HG03378 (cell line): Measurements from ENCODE around the gene IL17RD.

Experiments used
- ATAC-seq: cut with Tn5 transposase; IDR thresholded peaks from one replicate; pipeline ENCODE4 v1.9.1; 2021; ENCODE audit warnings: mild to moderate bottlenecking, moderate library complexity; ENCODE audit not compliant: unreplicated experiment

The IL17RD gene

DNA sequence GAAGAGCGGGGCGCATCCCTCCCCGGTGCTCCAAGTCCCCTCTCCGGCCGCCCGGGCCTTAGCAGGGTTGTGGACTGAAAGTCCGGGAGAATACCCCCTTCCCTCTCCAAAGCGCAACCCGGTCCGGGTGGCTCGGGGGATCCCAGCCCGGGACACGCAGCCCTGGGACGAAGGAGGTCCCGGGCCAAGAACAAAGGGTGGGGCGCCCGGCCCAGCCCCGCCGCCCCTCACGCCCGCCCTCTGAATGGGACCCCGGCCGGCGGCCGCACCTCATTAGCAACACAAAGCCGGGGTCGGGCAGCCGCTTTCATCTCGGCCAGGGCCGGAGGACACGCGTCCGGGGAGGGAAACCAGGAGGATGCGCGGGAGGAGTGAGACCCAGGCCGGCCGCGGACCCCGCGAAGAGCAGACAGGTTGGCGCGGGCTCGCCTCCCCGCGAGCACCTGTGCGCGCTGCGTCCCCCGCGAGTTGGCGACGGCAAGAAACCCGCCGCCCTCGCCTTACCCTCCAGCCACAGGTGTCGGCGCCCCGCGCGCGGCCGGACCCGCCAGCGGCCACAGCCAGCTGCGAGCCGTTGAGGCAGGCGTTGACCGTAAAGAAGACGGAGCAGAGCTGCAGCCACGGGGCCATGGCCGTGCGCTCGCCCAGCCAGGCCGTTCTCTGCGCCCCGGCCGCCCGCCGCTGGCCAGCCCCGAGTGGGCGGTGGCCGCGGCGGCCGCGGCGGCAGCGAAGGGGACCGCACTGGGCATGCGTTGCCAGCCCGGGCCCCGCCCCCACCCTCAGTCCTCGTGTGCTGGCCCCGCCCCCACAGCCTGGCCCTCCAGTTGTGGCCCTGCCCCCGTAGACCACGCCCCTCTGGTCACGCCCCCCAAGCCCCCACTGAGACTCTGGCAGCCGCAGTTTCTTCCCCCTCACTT, at the start of gene IL17RD:
IL17RD (minus strand) TSS at position 697 of the 917 bp plus-strand sequence; CDS start at position 630, 67 bp downstream.
- no peak for ATAC-seq

DNA sequence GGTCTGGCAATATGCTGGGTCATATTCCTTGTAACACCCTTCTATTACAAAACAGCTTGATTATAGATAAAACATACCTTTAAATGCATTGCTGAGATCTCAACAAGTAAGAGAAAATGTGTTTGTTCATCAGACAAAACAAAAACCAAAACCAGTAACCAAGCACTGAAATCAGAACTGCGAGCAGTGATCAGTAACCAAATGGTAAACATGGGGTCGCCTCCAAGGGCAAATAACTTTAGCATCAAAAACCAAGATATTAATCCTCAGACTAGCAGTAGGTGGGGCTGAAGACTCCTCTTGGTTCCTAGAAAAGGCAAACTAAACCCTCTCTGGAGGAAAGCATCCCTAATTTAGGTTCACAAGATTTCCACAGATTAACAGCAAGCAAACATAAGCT, 41.3 kb upstream of the IL17RD start:
- ATAC-seq: no peak

DNA sequence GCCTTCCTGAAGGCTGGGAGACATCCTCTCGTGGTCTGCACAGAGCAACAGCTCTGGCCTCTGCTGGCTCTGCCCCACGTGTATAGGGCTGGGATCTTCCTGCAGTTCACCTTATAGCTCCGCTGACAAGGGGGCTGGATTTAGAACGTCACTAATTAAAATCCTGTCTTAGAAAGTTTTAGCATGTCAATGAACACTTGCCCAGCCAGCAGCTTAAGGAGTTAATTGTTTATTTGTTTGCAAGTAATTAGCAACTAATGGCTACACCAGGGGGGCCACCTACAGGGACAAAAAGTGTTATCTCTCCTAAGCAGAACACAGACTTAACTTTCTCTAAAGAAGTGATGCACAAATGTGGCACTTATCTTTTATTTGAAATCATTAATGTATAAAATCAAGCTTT, 34.7 kb upstream of the IL17RD start, which contains the start of gene HESX1:
HESX1 (minus strand) TSS at position 84 of the 403 bp plus-strand sequence; CDS start at position 24, 60 bp downstream.
- no peak for ATAC-seq

DNA sequence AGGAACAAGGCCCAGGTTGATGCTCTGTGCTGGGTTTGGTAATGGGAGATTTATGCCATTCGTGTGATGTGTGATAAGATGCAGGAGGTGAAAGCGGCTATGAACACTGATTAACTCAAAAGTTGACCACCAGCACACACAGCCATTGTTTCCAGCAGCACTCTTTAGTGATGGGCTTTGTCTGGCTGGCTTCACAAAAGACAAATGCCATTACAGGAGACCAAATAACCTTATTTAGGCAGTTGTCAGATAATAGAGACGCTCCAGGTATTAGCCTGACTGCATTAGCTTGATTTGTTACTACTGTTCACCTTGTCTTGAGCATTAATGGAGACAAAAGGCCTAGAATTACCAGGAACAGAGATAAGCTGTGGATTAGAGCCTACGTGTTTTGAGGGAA, 29.5 kb upstream of the IL17RD start:
- no peak for ATAC-seq

DNA sequence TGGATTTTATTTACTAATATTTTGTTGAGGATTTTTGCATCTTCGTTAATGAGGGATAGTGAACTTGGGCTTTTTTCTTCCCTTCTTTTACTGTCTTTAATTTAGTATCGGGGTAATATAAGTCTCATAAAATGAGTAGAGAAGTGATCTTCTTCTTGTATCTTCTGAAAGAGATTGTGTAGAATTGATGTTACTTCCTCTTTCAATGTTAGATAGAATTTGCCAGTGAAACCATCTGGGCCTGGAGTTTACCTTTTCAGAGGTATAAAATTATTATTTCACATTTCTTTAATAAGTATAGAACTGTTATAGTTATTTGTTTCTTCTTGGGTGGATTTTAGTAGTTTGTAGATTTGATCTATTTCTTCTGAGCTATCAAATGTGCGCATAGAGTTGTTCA, 26.9 kb upstream of the IL17RD start:
- no peak for ATAC-seq

DNA sequence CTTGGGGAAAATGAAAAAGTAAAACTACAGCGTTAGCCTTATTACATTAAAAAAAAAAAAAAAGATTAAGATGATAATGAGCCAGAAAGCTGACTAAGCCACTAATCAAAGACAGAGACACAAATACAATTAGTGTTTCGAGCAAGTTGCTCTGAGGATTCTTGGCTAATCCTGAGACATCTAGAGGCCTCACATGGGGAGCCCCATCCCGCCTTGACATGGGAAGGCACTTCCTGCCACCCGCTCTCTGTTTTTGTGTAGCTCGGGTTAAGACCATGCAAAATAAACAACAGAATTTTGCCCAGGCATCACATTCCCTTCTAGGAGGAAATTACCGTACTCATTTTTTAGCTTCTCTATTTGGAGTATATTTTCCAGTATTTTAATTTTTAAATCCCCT, 19.4 kb upstream of the IL17RD start:
- ATAC-seq: no peak

DNA sequence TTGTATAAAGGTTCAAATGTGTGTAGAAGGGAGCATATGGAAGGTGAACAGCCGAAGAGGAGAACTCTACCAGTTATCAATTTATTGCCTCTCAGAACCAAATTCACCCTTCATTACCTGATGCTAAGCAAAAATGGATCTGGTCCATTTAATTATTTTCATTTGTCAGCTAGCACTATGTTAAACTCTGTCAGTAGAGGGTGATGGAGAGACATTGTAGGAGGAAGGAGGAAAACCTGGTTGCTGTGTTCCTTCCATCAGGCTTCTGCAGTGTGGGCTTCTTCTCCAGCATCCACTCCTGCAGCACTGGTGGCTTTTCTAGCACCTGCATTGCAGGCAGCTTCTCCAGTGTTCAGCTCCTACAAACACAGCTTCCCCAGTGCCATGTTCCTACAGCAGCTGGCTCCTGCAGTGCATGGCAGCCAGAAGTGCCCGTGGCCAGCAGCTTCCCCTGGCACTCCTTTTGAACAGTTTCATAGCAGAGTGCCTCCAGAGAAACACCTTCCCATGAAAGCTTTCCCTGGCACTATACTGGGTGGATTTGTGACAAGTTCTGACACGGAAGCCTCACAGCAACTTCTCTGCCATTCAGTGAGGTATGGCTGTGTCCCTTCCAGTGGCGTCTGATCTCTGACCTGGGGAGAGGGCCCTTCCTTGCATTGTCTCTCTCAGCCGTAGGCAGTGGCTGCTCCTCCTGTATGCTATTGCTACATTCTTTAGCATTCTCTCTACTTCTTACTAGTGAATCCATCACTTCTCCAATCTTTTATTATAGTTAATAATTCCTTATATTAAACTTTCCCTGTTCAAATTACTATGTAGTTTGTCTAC, 14.6 kb upstream of the IL17RD start:
- no peak for ATAC-seq

DNA sequence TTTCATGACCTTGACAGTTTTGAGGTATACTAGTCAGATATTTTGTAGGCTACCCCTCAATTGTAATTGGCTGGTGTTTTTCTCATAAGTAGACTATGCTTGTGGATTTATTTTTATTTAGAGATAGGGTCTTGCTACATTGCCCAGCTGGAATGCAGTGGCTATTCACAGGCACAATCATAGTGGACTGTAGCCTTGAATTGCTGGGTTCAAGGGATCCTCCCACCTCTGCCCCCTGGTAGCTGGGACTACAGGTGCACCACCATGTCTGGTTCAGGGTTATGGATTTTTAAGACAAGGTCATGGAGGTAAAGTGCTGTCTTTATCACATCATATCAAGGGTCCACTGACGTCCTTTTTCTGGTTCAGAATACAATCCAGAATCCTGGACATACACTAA, 10.9 kb upstream of the IL17RD start:
- ATAC-seq: no peak

DNA sequence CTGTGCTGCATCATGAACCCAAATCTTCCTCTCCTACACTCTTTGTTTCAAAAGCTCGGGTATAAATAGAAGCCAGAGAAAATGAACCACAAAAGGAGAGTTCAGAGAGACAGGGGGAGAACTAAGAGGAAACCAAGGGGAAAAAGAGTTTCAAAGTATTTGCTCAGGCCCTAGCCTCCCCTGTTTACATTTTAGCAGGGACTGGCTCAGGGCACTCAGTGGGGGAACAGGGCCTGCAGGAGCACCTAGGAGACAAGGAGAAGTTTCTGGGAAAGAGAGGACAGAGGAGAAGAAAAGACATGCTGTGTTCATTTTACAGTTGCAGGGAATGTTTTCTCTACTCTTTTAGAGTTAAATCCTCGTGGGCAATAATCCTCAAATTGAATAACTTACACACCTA, 8.5 kb upstream of the IL17RD start:
- no peak for ATAC-seq

DNA sequence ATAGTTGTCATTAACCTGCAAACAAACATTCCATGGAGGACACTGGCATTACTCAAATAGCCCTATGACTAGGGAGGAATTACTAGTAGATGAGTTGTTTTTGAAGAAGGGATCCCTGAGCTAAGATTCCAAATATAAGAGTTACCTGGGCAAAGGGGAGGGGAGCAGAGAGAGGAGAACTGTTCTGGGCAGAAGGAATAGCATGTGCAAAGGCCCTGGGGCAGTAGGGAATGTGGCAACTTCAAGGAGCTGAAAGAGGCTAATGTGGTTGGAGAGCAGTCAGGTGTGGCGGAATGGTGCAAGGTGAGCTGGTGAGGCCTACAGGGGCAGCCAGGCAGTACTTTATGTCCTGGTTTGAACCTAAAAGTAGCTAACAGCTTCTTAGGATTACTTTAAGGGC, 5.8 kb upstream of the IL17RD start:
- ATAC-seq: no peak

DNA sequence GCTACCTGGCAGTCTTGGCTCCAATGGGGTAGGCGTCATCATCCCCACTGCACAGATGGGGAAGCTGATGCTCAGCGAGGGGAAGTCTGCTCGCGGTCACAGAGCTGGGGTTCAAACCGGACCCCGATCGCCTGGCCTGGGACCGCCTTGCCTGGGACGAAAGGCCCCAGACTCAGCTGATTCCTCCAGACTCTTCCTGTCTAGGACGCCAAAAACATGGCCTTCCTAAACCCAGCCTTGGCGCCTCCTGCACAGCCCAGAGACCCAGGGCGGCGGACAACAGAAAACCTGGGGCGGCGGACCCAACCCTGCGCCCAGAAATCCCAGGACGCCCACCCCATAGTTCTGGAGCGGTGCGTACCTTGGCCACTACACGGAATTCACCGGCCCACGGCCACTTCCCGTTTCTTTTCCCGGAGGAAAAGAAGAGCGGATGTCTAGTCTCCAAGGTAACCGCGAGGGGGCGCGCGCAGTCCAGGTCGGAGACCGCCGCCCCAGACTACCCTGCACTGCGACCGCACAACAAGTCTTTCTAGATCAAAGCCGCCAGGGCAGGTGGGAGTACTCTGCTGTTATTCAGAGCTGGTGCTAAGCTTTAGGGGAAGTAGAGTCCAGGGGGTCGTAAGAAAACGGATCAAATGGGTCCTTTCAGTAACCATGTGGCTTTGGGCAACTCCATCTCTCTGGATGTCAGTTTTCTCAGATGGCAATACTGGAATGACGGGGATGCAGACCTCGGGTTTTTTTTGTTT, 4.9 kb upstream of the IL17RD start:
- ATAC-seq: peak; percentile 62

DNA sequence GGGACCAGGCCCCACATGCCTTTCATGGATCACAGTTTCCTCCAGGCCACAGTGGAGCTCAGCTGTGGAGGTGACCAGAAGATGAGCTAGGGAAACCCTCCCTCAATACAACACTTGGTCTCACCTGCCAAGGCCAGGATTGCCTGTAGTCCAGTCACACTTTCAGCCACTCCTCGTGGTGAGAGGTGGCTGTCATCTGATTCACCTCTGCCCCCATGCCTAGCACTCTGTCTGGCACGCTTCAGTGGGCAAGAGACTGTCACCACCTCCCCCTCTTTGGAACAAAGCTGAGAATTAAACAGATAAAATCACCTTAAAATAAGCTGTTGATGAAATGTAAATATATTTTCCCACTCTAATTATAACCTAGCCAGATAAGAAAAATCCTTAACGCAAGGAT, 4.0 kb upstream of the IL17RD start:
- no peak for ATAC-seq

DNA sequence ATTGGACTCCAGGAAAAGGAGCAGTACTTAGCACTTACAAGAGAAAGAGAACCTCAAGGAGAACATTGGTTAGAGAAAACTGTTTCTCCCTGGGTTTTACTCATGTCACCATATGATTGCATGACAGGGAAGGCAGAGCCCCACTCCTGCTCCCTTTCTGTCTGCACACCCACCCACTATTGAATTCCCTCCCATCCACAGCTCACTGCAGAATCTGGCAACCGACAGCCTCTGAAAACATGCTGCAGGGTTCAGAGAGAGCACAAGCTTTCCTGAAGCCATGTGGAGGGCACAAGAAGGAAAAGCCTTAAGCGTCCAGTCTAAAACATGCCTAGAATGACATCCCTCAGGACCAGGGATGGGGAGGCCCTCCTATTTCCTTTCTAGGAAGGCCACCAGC, 3.0 kb upstream of the IL17RD start:
- ATAC-seq: no peak

DNA sequence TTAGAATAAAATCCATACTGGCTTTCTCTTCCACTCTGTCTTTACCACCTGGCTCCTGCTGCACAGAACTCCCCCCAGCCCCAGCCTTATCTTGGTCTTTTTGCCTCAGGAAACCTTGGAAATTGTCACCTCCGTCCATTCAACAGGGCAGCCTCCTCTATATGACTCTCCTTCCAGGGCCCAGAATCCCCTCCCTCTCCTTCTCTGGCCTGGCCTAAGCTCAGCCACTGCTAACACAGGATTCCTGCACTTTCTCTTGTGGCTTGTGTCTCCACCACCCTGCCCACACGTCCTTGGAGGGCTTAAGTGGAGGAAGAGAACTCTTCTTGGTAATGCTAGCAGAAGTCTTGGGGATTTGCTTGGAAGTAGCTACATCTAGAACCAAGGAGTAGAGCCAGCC, 1.5 kb upstream of the IL17RD start:
- no peak for ATAC-seq

DNA sequence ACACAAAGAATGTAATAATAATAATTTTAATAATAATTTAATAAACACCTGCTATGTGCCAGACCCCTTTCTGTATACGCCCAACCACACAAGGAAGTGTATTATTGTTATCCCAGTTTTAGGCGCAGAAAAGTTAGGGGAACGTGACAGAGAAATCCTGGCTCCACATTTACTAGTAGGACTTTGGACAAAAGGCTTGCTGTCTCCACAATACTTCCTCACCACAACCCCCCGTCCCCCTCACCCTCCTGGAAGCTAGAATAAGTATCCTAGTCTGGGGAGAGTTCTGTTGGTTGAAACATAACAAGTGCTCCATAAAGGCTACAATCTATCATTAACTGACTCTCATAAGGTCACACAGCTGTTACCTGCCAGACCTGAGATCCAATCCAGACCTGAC, 488 bp upstream of the IL17RD start:
- ATAC-seq: no peak

DNA sequence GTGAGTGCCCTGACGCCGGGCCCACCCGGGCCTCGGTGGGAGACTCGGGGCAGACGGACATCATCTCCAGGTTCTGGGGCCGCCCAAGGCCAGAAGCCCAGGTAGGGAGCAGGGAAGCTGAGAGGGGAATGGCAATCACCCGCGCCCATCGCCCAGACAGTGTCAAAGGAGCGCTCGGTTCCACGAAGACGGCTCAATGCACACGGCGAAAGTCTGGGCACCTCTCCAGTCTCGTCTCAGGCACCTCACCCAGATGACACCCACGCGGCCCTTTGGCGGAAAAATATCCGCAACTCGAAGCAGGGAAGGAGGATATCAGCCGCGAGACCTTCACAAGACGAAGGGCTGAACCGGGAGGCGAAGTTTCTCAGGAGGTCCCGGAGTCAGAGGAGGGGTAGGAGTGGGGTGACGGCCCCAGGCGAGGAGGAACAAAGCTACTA, 916 bp downstream of the IL17RD start:
- ATAC-seq: no peak

DNA sequence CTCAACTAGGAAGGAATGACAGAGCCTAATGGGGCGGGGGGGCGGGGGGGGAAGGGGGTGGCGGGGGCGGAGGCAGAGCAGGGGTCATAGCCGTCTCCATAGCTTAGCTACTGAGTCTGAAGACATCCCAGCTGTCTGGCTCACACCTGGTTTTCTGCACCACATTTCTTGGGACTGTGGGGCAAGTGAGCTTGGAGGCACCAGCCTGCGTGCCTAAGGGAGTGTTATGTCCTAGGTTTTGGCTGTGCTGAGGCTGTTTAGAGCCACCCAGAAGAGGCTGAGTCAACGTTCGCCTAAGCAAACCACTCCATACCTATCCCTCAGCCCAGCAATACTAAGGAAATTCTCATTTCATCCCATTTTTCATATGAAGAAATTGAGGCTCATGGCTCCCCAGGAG, 1.4 kb downstream of the IL17RD start:
- no peak for ATAC-seq

DNA sequence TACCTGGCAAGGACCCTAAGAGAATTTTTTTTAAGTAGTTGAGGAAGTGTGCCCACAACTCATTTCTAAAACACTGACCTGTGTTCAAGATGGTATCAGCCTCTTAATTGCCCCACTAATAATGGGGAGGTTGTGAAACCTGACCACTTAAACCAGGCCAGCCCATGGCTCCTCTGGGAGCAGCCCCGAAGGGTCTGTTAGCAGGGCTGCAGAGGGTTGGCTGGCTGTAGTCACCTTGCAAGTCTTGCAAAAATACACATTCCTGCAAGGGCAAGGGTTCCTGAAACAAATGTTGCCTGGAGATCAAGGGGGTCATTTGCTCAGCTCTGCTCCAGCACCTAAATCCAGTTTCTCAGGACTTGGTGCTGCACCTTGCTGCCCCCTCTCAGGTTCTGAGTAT, 3.2 kb downstream of the IL17RD start:
- no peak for ATAC-seq

DNA sequence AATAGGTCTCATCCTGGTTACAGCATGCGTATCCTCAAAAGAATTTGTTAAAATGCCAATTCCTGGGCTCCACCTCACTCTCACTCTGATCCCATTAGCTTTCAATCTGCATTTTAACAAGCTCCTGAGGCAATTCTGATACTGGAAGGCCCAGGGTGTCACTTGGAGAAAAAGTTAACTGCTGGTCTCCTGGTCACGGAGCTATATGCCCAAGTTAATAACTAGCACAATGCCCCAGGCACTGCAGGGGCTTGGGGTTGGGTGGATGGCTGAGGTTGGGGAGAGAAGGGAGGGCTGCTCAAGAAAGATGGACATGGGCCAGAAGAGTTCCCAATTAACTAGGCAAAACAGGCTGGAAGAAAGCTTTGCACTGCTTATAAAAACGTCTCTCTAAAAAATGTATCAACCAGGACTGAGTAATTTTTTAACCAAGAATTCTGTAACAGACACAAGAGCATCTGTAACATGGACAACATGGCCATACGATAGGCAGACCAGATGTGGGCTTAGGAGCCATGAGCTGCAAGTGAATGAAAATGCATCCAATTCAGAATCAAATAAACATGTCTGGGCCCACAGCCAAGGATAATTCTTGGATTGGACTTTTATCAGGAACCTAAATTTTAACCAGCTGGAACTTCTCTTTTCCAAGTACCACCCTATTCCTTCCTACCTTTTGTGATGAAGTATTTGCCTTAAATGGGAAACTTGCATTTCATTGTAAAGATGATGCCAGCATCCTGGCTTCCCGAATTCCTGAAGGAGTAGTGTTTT, 4.2 kb downstream of the IL17RD start:
- no peak for ATAC-seq

DNA sequence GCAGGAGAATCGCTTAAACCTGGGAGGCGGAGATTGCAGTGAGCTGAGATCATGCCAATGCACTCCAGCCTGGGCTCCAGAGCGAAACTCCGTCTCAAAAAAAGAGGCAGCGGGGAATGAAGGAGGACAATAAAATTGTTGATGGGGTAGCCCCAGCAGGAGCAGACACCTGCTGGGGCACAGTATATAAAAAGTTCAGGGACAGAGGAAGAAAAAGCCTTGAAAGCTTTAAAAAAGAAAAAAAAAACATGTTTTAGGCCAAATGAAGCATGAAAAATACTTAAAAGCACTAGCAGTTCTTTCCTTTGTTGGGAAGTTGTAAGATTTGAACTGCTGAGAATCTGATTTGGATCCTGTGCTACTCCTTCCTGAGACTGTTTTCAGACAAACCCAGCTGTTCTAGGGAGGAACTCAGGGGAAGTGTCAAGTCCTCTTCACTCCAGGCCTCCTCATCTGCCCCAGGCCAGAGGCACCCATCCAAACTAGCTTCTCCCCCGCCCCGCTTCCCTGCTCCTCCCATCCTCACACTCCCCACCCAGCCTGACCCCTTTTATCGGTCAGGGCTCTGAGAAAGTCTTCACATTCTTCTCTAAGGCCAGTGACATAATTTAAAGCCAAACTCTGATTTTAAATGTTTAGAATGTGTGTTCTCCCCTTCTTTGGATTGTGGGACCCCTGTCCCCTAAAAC, 4.9 kb downstream of the IL17RD start:
- no peak for ATAC-seq
